Ovary (tissue), 3 donors: Measurements from ENCODE around the gene AURKB.

Experiments used
- CTCF ChIP-seq, 3 donors: fragments of 450-650 bp in 2 of 3; fragments of 200-600 bp in 1 of 3; IDR thresholded peaks; one replicate each; pipeline versions ENCODE4 v1.5.1 to v1.8.0; 2016 to 2022; ENCODE audit warnings: antibody characterized with exemption in 3 of 3, mild to moderate bottlenecking in 1 of 3
- EP300 ChIP-seq: sonication (generic); formaldehyde crosslinking; IDR thresholded peaks from one replicate; pipeline ENCODE4 v1.6.1; 2017; ENCODE audit warnings: antibody characterized with exemption
- donor health status: DM: no; HTN: no; CAD: no.

- no peak for TF ChIP-seq CTCF (IDR thresholded peaks at IDR 0.05)
- TF ChIP-seq EP300, result no peak
Observed at GRCh38 chr17:8185582-8186445, 24.6 kb downstream of the AURKB start.
